ENCODE results near the gene ITPKC. TPM values are rescaled to one million over a fixed set of nuclear protein-coding genes. Genes with fewer than 3 reads are reported as not detected.

Gene ITPKC
- total RNA-seq, 2 experiments from 2014 or later = 4.8 to 5.2 TPM

DNA sequence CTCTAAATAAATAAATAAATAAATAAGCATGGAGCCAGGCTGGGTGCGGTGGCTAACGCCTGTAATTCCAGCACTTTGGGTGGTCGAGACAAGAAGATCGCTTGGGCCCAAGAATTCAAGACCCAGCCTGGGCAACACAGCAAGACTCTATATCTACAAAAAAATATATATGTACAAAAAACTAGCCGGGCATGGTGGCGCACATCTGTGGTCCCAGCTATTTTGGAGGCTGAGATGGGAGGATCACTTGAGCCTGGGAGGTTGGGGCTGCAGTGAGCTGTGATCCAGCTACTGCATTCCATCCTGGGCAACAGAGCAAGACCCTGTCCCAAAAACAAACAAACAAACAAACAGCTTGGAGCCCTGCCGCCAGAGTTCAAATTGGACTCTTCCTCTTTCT lies 30.6 kb downstream of the ITPKC start:
- H3K9me3 Mint-ChIP-seq = no peaks in the 10 kb centered on the region
- DNase-seq = no peak
- H3K4me1 Mint-ChIP-seq (ENCODE audit: low read depth) = peaks cover 16% of the 10 kb centered on the region
- CTCF ChIA-PET = interaction anchor here (1.6 to 2.0 kb wide), 4 partner anchors 60 to 113 kb away, joined by 5 to 7 read pairs (median 5); no protein-coding TSS in a partner anchor
- ATAC-seq = no peak
- TF ChIP-seq, protein P1, sequence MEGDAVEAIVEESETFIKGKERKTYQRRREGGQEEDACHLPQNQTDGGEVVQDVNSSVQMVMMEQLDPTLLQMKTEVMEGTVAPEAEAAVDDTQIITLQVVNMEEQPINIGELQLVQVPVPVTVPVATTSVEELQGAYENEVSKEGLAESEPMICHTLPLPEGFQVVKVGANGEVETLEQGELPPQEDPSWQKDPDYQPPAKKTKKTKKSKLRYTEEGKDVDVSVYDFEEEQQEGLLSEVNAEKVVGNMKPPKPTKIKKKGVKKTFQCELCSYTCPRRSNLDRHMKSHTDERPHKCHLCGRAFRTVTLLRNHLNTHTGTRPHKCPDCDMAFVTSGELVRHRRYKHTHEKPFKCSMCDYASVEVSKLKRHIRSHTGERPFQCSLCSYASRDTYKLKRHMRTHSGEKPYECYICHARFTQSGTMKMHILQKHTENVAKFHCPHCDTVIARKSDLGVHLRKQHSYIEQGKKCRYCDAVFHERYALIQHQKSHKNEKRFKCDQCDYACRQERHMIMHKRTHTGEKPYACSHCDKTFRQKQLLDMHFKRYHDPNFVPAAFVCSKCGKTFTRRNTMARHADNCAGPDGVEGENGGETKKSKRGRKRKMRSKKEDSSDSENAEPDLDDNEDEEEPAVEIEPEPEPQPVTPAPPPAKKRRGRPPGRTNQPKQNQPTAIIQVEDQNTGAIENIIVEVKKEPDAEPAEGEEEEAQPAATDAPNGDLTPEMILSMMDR (IDR thresholded peaks at IDR 0.05) = no peak
- POLR2A ChIA-PET = interaction anchor here (1.2 kb wide), 1 partner anchor 31 kb away, joined by 3 read pairs; the partner anchor contains the start of gene RAB4B
- H3K36me3 Mint-ChIP-seq (ENCODE audit: low read depth) = peaks cover 21% of the 10 kb centered on the region
- no peak overlapping the region for H3K4me3 Mint-ChIP-seq
- H3K27ac Mint-ChIP-seq = no peak overlapping the region
- no peaks in the 10 kb centered on the region for H3K27me3 Mint-ChIP-seq
- intact Hi-C loops (cut with micrococcal nuclease) = no loop called here

- Mint-ChIP-seq H3K36me3 (ENCODE audit: low read depth) (peaks cover 39% of the 10 kb centered on the region), H3K27me3 (no peaks in the 10 kb centered on the region), H3K4me3 (peak within 1 kb of the TSS; percentile 94), H3K27ac (peak within 1 kb of the TSS; percentile 99), H3K4me1 (ENCODE audit: low read depth) (peaks cover 27% of the 10 kb centered on the region), H3K9me3 (no peaks in the 10 kb centered on the region)
- ChIA-PET POLR2A (interaction anchor here (0.6 to 2.4 kb wide), 10 partner anchors 8 to 534 kb away, joined by 3 to 14 read pairs (median 4); partner anchors contain the start of genes COQ8B, EGLN2, HNRNPUL1 and ITPKC), CTCF (interaction anchor here (0.7 to 2.8 kb wide), 7 partner anchors 28 to 115 kb away, joined by 3 to 11 read pairs (median 4); partner anchors contain the start of gene RAB4B)
- ATAC-seq (peak; percentile 90), DNase-seq (peak; percentile 100)
- intact Hi-C loops (cut with micrococcal nuclease) = loop anchor here (5.0 kb wide), 2 partner anchors 33 to 52 kb away; partner anchors contain the start of genes COQ8B and ITPKC
- TF ChIP-seq, protein P1 (IDR thresholded peaks at IDR 0.05) = no peak
Observed at GRCh38 chr19:40750058-40750873, 33.4 kb downstream of the ITPKC start, which contains the start of gene ACTMAP. TSS of gene ACTMAP (minus strand) at chr19:40750477. CDS start at chr19:40749803, 674 bp downstream.

DNA sequence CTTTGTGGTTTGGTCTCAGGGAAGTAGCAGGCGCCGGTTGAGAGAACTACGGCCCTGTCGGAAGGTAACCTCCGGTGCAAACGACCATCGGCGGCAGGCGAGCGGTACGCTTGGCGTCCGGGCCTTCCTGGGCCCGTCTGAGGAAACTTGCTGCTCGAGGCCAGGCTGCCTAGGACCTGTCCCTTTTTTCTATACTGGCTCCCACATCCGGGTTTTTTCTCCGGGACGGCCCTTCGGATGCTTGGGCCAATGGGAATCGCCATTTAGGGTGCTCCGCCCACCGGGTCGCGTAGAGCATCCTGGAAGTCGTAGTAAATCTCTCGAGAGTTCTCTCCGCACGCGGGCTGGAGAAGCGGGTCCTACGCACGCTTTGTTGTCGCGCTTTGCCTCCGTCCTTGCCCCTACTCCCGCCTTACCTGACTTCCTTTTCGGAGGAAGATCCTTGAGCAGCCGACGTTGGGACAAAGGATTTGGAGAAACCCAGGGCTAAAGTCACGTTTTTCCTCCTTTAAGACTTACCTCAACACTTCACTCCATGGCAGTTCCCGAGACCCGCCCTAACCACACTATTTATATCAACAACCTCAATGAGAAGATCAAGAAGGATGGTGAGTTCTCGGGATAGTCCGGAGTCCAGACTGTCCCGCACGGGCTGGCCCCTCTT lies 34.1 kb downstream of the ITPKC start, which contains the start of gene SNRPA:
SNRPA (plus strand) TSS at position 330 of the 664 bp plus-strand sequence; CDS start at position 536, 206 bp downstream.
- Mint-ChIP-seq H3K36me3 (ENCODE audit: low read depth) (peaks cover 46% of the 10 kb centered on the region), H3K27ac (peak within 1 kb of the TSS; percentile 99), H3K4me1 (ENCODE audit: low read depth) (peaks cover 35% of the 10 kb centered on the region), H3K9me3 (no peaks in the 10 kb centered on the region), H3K4me3 (peak within 1 kb of the TSS; percentile 94), H3K27me3 (no peaks in the 10 kb centered on the region)
- ATAC-seq (peak; percentile 69), DNase-seq (peak; percentile 99)
- intact Hi-C loops (cut with micrococcal nuclease) = loop anchor here (5.0 kb wide), 2 partner anchors 34 to 51 kb away; partner anchors contain the start of genes COQ8B and ITPKC
- ChIA-PET POLR2A (interaction anchor here (0.8 to 2.4 kb wide), 10 partner anchors 27 to 513 kb away, joined by 3 to 14 read pairs (median 4); partner anchors contain the start of genes COQ8B, EGLN2, HNRNPUL1 and ITPKC), CTCF (interaction anchor here (0.7 to 5.7 kb wide), 7 partner anchors 27 to 116 kb away, joined by 3 to 36 read pairs (median 7); partner anchors contain the start of gene RAB4B)
- TF ChIP-seq, protein P1 (IDR thresholded peaks at IDR 0.05) = no peak

DNA sequence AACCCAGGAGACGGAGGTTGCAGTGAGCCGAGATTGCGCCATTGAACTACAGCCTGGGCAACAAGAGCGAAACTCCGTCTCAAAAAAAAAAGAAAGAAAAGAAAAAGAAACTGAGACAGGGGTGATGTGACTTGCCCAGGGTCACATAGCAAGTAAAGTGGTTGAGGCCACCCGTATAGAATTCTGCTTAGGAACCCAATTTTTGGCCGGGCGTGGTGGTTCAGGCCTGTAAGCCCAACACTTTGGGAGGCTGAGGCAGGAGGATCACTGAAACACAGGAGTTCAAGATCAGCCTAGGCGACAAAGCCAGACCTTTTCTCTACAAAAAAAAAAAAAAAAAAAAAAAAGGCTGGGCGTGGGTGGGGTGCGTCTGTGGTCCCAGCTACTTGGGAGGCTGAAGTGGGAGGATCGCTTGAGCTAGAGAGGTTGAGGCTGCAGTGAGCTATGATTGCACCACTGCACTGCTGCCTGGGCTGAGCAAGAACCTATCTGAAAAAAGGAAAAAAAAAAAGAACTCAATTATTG lies 35.4 kb downstream of the ITPKC start:
- Mint-ChIP-seq H3K36me3 (ENCODE audit: low read depth) (peaks cover 57% of the 10 kb centered on the region), H3K4me3 (peak overlapping the region; percentile 94), H3K9me3 (no peaks in the 10 kb centered on the region), H3K27ac (peak overlapping the region; percentile 99), H3K27me3 (no peaks in the 10 kb centered on the region), H3K4me1 (ENCODE audit: low read depth) (peaks cover 47% of the 10 kb centered on the region)
- TF ChIP-seq, protein P1 (IDR thresholded peaks at IDR 0.05) = no peak
- ChIA-PET POLR2A (interaction anchor here (0.7 to 4.0 kb wide), 11 partner anchors 8 to 511 kb away, joined by 3 to 22 read pairs (median 6); partner anchors contain the start of genes COQ8B, EGLN2, ITPKC and MIA), CTCF (interaction anchor here (1.2 to 5.7 kb wide), 5 partner anchors 25 to 89 kb away, joined by 3 to 36 read pairs (median 4); partner anchors contain the start of genes EGLN2 and RAB4B)
- intact Hi-C loops (cut with micrococcal nuclease) = loop anchor here (5.0 kb wide), 2 partner anchors 35 to 50 kb away; partner anchors contain the start of genes COQ8B and ITPKC
- no peak for ATAC-seq
- DNase-seq = peak; percentile 64
